Measurements from ENCODE around the gene ADAMTS12. TPM values are rescaled to one million over a fixed set of nuclear protein-coding genes. Genes with fewer than 3 reads are reported as not detected.

ADAMTS12 gene
- total RNA-seq, 1 donor from 2014 or later = 6.9 TPM

GRCh38 chr5:33776151-33776660 is 115.6 kb downstream of the ADAMTS12 start:
- ATAC-seq (no peak), DNase-seq (ENCODE audit: low spot score) (no peak)
- intact Hi-C loops (cut with DNase I) = no loop called here

- ATAC-seq (peak; percentile 85), DNase-seq (ENCODE audit: low spot score) (no peak)
- intact Hi-C loops (cut with DNase I) = no loop called here
Observed at GRCh38 chr5:33774341-33774740, 117.4 kb downstream of the ADAMTS12 start.

DNA sequence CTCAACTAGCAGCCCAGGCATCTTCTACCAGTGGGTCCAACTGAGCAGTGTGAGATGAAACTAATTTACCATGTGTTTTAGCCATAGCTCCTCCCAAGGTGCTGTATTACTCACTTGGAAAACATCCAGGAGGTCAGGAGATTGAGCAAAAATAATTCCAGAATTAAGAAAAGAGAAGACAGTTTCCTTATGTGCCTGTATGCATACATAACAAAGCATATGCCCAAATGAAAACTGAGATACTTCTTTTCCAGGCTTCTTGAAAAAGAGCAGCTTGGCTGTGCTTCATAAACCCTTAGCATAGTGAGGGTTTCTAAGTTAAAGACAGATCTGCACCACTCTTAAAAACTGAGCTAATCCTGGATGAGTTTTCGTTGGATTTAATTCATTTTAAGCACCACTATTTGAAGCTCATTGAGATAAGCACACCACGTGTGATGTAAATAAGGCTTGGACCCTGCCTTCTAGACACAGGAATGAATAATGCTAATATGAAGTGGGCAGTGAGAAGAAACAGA is 119.4 kb downstream of the ADAMTS12 start:
- no peak for DNase-seq (ENCODE audit: low spot score)
- intact Hi-C loops (cut with DNase I) = no loop called here
- peak; percentile 33 for ATAC-seq

- ATAC-seq (no peak), DNase-seq (ENCODE audit: low spot score) (no peak)
- intact Hi-C loops (cut with DNase I) = no loop called here
Observed at GRCh38 chr5:33769968-33770367, 121.8 kb downstream of the ADAMTS12 start.

GRCh38 chr5:33769196-33769595 is 122.6 kb downstream of the ADAMTS12 start:
- intact Hi-C loops (cut with DNase I) = no loop called here
- DNase-seq (ENCODE audit: low spot score) = no peak
- ATAC-seq = no peak

DNA sequence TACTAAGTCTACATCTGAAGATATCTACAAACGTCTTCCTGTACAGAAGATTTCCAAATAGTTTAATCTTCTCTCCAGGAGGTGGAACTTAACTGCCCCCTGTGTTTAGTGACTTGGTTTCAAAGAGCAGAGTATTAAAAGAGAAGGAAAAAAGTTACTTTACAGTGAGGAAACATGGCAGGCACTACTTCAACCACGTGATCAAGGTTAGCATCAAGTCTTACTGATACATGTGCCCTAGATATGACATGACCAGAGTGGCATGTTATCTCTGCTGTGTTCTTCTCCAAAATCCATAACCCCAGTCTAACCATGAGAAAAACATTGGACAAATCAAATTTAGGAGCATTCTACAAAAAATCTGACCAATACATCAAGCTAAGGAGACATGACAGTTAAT is 125.8 kb downstream of the ADAMTS12 start:
- ATAC-seq (no peak), DNase-seq (ENCODE audit: low spot score) (no peak)
- intact Hi-C loops (cut with DNase I) = no loop called here

- DNase-seq (ENCODE audit: low spot score) (no peak), ATAC-seq (no peak)
- intact Hi-C loops (cut with DNase I) = no loop called here
Observed at GRCh38 chr5:33764786-33765185, 127.0 kb downstream of the ADAMTS12 start.

GRCh38 chr5:33763435-33763834 is 128.4 kb downstream of the ADAMTS12 start:
- ATAC-seq (no peak), DNase-seq (ENCODE audit: low spot score) (no peak)
- intact Hi-C loops (cut with DNase I) = no loop called here

DNA sequence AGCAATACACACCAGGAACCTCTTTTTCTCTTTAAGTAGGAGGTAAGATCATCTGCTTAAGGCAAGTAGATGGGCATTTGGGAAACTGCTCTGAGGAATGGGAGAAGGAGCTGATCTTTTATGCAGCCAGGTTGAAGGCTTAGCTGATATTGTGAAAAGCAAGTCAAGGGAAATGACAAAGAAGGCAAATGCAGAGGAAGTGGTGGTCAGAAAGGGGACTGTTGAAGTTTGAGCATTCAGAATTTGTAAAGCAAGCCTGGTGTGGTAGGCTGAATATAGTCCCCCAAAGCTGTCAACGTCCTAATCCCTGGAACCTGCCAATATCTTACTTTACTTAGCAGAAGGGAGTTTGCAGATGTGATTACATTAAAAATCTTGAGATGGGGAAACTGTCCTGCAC is 128.9 kb downstream of the ADAMTS12 start:
- intact Hi-C loops (cut with DNase I) = no loop called here
- ATAC-seq (no peak), DNase-seq (ENCODE audit: low spot score) (no peak)

DNA sequence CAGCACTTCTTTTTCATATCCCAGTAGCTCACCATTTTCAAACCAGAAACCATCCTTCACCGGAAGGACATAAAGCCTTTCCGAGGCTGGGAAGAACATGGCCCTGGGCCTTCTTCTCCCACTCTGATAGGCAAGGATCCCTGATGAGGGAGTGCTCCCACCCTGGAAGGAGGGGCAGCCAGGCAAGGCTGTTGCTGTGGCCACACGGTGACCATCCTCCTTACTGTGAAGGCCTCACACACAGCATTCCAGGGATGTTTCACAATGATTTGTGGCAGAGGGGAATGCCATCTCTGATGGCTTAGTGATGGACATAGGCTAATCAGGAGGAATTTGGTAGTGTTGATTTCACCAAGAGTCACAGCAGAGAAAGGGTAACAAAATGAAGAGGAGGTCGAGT is 130.7 kb downstream of the ADAMTS12 start:
- no peak for ATAC-seq

GRCh38 chr5:33758737-33759136 is 133.1 kb downstream of the ADAMTS12 start:
- ATAC-seq = no peak
- intact Hi-C loops (cut with DNase I) = no loop called here
- DNase-seq (ENCODE audit: low spot score) = no peak

More for the DNA sequence above, 130.7 kb downstream of the ADAMTS12 start:
- DNase-seq (ENCODE audit: low spot score) = no peak
- intact Hi-C loops (cut with DNase I) = no loop called here

- intact Hi-C loops (cut with DNase I) = no loop called here
- ATAC-seq (no peak), DNase-seq (ENCODE audit: low spot score) (no peak)
Observed at GRCh38 chr5:33756491-33756890, 135.3 kb downstream of the ADAMTS12 start.

DNA sequence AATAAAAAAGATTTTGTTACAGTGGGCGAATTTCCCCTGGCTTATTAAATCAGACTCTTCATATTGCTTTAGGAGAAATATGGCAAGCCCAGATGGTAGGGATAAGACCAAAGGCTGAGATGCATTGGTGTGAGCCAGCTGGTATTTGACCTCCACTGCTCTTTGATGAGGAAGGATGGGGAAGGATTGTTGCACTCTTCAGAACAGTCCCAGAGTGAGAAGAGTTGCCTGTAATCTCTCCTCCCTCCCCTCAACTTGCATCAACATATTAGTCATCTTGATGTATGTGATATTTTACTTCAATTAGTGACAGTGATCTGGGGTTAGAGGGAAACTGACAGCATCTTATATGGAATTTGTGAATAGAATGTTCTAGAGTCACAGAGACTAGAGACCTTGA is 136.6 kb downstream of the ADAMTS12 start:
- ATAC-seq = no peak
- intact Hi-C loops (cut with DNase I) = no loop called here
- DNase-seq (ENCODE audit: low spot score) = no peak

DNA sequence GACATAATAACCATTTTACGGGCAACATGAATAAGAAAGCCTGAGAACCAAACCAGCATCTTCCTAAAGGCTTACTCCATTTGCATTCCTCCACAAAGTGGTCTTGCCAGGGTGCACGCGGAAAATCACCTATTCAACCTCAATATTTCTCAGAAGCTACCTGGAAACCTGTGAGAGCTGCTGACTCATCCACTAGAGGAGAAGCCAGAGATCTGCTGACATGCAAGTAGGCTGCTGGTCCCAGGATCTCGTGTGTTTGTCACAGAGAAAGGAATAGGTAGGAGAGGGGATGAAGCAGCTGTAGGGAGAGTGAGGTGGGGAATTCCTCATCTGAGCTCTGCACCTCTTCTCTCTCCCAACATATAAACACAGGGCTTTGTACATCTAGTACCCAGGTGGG is 138.1 kb downstream of the ADAMTS12 start:
- ATAC-seq (no peak), DNase-seq (ENCODE audit: low spot score) (no peak)
- intact Hi-C loops (cut with DNase I) = no loop called here

- DNase-seq (ENCODE audit: low spot score) = no peak
- no peak for ATAC-seq
- intact Hi-C loops (cut with DNase I) = no loop called here
Observed at GRCh38 chr5:33748754-33749153, 143.0 kb downstream of the ADAMTS12 start.

DNA sequence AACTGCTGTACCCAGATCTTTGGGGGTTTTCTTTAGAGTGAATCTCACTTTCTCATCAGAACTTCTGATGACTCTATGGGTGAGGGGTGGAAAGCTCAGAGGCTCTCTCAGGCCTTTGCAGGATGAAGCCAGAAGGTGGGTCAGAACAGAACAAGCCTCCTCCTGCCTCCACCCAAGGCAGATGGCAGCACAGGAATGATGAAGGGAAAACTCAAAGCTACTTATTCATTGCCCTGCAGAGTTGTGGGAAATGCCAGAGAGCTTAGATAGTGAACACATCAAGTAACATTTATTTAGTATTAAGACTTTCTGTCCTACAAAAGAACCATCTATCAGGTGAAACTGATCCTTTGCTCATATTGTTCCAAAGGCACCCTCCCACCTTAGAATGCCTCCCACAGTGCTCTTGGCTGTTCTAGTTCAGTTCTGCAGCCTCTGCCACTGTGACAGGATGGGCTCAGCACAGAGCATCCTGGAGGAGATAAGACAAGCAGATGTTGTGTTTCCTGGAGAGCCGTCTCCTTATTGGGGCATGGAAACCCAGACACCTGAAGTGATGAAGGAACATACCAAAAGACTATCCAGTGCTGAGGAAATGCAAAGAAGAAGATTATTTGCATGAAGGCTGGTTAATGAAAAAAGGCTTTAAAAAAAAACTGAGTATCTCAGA is 146.6 kb downstream of the ADAMTS12 start:
- intact Hi-C loops (cut with DNase I) = no loop called here
- no peak for ATAC-seq
- no peak for DNase-seq (ENCODE audit: low spot score)

- ATAC-seq (peak; percentile 30), DNase-seq (ENCODE audit: low spot score) (no peak)
- intact Hi-C loops (cut with DNase I) = no loop called here
Observed at GRCh38 chr5:33743099-33743498, 148.7 kb downstream of the ADAMTS12 start.

- intact Hi-C loops (cut with DNase I) = no loop called here
- ATAC-seq (no peak), DNase-seq (ENCODE audit: low spot score) (no peak)
Observed at GRCh38 chr5:33742181-33742580, 149.6 kb downstream of the ADAMTS12 start.

DNA sequence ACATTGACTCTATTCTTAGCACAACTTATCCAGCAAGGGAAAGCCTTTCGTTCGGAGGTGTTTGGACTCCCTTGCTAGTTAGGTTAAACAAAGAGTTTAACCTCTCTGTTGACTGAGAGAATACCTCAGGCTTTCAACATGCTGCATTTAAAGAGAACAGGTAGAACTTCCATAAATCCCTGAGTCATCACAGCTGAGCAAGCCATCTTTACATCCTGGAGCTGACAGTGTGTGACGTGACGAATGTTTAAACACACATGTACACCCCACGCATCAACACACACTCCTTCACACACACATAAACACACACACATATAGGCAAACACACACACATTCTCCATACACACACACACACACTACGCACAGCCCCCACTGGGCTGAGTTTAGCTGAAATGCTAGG is 152.8 kb downstream of the ADAMTS12 start:
- ATAC-seq (no peak), DNase-seq (ENCODE audit: low spot score) (no peak)
- intact Hi-C loops (cut with DNase I) = no loop called here

GRCh38 chr5:33738097-33738496 is 153.7 kb downstream of the ADAMTS12 start:
- intact Hi-C loops (cut with DNase I) = no loop called here
- no peak for DNase-seq (ENCODE audit: low spot score)
- no peak for ATAC-seq

- intact Hi-C loops (cut with DNase I) = no loop called here
- DNase-seq (ENCODE audit: low spot score) (no peak), ATAC-seq (no peak)
Observed at GRCh38 chr5:33737697-33738096, 154.1 kb downstream of the ADAMTS12 start.
